Stimulated activated CD4-positive, alpha-beta T cell treated with anti-CD3 and anti-CD28 coated beads, Interleukin-2, amount 100 ng/mL, for 48 hours (primary cell): ENCODE measurements around the gene FDX1.

Experiments
- DNase-seq, 2 donors: peaks; one replicate each; pipeline ENCODE4 v3.0.0-alpha.2; 2020

Gene FDX1

DNA sequence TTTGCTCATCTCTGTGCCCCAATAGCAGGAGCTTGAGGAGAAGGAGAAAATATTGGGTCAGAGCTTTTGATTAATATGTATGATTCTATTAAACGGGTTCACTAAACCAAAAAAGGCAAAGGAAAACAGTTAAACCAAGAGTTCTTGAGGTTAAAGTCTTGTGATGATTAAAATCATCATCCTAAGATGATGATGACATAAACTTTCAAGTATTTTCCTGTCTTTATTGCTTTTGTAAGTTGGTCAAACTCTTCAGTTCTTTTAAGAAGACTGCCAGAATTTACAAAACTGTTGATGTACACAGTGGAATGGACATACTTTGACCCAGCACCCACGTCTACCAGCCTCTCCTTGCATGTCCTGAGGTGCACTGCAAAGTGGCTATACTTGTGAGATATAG is 41.0 kb downstream of the FDX1 start:
- DNase-seq: no peak

DNA sequence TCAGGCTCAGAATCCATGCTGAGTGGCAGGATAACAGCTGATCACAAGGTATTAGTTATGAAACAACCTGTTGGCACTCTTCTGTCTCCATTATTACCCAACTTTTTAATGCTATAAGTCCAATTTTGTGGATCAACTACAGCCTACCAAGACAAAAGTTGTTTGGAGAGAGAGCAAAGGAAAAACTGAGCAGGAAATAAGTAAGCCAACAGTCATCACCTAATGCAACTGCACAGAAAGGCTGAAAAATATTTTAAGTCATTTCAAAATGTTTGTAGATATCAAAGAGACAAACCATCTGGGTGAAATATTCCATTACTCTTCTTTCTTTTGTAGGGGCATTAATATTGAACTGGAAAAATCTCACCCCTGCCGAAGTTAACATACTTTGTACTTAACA is 41.6 kb downstream of the FDX1 start:
- DNase-seq: no peak

DNA sequence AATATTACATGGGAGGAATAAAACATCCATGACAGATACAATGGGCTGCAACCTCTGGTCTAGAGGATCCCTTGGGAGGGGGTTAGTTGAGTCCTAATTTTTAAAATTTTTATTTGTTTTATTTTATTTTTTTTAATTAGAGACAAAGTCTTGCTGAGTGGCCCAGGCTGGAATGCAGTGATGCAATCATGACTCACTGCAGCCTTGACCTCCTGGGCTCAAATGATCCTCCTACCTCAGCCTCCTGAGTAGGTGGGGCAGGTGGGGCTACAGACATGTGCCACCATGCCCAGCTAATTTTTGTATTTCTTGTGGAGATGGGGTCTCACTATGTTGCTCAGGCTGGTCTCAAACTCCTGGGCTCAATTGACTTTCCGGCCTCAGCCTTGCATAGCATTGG is 43.1 kb downstream of the FDX1 start:
- no peak for DNase-seq

DNA sequence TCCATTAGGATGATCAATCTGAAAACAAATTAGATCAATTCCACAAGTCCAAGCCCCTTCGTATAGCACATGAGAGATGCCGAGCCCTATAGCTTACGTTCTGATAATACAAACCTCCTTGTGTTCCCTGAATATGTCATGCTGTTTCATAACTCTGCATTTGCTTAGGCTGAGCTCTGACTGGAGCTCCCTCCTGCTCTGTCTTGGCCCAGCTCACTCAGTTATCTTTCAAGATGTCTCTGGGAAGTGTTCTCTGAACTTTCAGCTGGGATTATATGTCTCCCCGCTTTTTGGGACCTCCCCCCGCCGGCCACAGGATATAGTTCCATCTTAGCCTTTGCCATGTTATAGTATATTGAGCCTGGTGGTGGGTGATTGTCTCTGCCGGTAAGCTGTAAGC is 44.0 kb downstream of the FDX1 start:
- no peak for DNase-seq

DNA sequence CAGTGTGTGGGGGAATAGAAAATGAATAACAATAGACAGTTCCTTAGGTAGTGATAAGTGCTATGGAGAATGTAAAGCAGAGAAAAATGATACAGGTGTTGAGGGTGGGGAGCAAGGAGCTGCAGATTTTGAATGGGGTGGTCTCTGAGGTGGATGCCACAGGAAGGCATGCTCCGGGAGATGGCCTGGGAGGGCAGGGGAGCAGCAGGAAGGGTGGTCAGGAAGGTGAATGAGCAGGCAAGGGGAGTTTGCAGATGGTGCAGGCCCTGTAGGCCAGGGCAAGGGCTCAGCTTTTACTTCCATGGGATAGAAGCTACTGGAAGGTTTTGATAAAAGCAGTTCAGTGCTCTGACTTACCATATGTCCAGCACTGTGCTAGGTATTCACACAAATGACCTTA is 44.8 kb downstream of the FDX1 start:
- no peak for DNase-seq

DNA sequence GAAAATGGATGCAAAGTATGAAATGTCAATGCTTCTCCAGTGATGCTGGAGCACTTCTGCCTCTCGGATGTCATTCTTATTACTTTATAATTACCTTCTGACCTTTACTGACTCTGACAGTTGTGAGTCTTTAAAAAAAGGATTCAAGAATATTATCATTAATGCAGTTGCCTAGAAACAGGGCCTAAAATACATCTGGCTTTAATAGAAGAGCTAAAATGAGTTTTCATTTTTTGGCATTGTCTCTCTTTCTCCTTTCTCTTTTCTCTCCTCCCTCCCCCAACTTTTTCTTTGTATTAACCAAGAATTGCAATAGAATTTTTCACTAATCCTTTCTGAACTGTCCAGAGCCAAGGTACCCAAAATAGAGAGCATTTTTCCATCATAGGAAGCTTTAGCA is 45.9 kb downstream of the FDX1 start:
- DNase-seq: no peak

DNA sequence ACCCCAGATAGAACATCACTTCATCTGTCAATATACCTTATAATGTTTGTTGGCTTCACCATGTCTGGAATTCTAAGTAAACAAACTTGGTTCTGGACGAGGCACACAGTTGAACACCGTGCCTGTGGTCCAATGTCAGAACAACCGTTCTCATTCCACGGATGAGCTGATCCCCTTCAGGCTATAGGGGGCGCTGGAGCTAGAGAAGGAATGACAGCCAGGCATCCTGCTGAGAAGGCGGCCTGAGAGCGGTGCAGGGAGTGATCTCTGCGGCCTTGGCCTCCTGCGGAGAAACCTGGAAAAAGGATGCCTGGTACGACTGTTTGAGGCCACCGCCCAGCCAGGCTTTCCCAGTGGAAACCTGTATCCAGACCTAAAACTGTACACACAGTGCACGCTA is 48.7 kb downstream of the FDX1 start:
- no peak for DNase-seq

DNA sequence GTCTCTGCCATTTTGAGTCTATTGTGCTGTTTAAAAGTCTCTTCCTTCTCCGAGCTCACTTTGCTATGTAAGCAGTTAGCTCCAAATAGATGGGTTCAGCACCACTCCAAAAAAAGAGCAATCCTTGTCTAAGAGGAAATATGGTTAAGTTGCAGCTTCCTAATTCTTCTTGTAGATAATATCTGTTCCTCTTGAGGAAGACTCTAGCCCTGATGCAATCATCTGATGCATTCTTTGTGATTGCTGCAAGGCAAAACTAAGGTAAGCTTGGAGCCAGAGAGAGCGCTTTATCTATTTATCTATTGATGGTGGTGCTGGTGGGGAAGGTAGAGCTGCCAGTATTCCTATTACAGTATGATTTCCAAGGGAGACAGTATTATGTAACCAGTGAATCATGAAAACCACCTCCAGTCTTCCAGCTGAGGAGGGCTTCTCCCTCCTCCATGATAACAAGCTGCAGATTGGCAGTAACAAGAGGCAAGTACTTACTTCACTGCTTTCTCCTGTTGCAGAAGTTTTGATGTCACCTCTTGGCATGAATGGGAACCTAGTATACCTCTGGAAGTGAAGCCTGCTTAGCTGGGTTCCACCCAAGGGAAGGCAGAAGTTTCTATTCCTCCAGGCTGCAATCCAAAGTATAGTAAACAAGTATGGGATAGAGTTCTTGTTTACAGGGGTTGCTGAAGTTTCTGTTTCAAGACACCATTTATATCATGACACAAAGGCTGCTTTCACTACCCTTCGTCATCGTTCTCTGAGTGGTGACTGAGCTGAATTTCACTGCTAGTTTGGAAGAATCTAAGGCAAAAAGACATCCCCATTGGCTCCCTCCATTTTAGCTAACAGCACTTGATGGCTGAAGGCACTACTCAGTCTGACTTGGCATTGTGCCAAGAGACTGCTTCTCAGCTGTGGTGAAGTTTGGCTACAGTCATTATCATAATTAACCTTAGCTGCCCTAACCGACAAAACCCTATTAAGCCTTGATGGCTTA is 49.7 kb downstream of the FDX1 start:
- DNase-seq: no peak

DNA sequence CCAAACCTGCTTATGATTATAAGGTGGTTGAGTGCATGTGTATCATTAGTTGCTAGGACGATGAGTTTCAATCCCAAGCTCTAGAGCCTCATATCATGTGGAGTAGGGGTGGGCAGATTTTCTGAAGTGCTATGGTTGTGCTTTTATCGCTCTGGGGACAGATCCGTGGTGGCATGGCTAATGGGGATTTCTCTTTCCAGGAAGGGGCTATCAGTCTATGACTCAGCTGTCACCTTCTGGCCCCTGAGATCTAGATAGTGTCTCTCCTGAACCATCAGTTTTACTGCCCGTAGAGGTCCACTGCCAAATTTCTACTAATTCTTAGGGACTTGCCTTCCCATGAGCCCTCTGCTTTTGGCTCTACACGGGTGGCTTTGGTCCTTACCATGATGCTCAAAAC is 51.8 kb downstream of the FDX1 start:
- no peak for DNase-seq

DNA sequence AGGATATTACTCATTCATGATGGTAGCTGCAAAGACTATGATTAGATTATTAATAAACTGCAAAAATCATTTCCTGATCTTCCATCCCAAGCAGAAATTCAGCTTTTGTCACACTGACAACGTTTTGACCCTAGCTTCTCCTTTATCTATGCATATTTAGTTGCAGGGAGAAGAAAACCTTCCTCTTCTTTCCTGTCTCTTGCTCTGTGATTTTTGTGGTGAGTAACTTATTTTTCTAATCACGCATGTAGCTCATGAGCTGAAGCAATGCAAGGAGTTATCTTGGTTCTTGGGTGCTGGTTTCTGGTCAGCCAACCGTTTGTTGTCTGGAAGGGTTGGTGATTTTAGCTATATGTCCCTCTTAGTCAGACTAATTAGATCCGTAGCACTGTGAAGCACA is 56.4 kb downstream of the FDX1 start:
- DNase-seq: no peak

DNA sequence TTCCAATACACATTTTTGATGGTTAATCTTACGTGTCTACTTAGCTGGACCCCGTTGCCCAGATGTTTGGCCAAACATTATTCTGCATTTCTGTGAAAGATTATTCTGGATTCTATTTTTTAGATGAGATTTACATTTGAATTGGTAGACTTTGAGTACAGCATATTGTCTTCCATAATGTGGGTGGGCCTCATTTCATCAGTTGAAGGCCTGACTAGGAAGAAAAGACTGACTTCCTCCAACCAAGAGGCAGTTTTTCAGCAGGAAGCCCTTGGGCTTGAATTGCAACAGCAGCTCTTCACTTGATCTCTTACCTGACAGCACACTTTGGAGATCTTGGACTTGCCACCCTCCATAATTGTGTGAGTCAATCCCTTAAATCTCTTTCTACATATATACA is 58.7 kb downstream of the FDX1 start:
- no peak for DNase-seq

DNA sequence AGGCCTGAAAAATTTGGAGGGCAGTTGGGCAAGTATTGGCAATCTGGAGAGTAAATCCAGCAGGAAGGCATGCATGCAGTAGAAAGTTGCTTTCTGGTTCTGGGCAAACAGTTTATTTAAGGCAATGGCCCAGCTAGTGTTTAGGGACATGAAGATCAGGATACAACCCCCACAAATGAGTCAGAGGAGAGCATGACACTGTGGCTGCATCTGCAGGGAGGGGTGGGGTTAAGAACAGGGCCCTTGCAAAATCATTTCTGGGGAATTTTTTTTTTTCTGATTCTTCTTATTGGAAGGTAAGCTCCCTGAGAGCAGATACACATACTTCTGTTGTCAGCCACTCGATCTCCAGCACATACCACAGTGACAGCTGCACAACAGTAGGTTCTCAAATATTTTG is 61.1 kb downstream of the FDX1 start:
- no peak for DNase-seq

DNA sequence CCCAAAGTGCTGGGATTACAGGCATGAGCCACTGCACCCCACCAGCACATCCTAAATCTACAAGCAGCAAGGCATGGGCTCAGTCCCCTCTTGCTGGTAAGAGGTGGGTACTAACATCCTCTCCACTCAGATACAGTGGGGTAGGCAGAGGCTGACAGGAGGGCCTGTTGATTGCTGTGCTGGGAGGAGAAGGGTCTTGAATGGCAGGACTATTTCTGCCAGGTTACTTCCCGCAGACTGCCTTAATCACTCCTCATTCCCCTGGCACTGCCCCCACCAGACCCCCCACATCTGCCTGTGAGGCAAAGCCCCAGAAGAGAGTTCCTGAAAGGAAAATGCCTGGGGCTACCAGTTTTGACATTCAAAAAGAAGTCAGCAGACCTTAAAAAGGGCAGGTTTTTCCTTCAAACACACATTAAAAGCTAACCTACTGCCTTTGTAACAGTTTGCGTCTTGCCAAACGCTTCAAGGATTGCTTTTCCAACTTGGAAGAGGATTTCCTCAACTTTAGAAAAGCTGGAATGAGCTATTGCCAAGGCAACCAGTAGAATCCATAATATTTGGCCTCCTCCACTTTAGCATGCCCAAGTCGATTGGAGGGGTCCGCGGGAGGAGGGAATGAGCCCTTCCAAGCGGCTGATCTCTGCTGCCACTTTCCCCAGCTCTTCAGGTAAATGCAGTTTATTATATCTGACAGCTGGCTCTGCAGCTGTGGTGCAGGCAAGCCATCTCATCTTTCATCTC is 62.0 kb downstream of the FDX1 start:
- no peak for DNase-seq

DNA sequence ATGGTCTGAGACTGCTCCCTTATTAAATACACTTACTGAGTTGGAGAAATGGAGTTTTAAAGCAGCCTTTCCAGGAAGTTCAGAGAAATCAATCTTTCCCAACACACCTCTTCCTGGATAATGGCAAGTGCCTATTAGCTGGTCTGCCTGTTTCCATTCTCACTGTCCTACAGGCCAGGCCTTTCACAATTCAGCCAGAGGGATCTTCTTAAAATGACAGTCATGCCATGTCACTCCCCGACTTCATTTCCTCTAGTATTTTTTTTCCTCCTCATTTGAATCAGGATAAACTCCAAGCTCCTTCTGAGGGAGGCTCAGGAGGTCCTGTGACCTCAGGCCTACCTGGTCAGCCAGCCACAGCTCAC is 62.6 kb downstream of the FDX1 start:
- no peak for DNase-seq

DNA sequence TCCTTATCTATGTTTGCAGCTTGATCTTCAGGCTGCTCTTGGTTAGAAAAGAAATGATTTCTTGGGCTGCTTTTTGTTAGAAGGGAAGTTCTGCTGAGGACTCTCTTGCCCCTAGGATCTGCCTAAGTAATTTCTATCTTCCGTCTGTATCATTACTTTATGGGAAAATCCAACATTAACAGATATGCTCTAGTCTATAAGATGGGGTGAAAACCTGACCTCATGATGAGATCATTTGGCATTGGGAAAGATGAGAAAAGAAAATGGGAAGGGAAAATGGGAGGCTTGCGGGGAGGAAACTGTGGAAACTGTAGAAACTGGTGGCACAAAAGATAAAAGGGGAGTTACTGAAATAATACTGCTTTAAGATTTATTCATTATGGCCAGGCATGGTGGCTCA is 63.6 kb downstream of the FDX1 start:
- no peak for DNase-seq

DNA sequence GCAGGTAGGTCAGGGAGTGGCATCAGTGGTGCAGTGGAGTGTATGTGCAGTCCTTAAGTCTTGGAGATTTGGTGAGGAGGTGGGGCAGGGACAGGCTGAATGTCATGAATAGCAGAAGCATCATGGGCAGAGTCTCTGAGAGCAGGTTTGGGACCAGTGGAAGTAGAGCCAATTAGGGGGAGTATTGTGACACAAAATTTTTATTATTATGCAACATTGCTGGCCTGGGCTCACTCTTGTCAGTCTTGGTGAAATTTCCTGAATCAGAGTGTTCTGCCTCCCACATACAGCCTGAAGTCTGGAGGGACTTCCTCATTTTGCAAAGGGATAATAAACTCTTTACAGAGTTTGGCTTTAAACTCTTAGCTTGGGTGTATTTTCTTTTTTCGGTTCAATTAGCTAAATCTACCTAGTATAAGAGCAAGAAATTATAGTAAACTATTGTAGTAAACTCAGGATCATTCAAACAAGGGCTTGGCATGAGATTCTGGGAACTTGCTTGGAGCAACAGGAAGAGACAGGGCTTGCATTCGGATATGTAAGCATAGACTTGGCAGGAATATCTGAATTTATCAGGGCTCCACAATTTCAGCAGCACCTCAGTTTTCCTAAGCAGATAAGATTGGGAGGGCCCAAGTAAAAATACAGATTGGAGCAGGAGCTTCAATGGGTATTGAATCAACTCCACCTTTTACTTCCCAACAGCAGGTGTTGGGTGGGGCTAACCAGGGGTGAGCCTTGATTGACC is 67.7 kb downstream of the FDX1 start:
- no peak for DNase-seq

DNA sequence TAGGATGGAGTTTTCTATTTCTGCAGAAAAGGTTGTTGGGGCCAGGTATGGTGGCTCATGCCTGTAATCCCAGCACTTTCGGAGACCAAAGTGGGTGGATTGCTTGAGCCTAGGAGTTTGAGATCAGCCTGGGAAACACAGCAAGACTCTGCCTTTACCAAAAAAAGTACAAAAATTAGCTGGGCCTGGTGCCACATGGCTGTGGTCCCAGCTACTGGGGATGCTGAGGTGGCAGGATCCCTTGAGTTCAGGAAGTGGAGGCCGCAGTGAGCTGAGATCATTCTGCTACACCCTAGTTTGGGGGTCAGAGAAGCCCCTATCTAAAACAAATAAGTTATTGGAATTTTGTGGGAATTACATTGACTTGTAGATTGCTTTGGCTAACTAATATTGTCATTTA is 71.7 kb downstream of the FDX1 start:
- DNase-seq: no peak

DNA sequence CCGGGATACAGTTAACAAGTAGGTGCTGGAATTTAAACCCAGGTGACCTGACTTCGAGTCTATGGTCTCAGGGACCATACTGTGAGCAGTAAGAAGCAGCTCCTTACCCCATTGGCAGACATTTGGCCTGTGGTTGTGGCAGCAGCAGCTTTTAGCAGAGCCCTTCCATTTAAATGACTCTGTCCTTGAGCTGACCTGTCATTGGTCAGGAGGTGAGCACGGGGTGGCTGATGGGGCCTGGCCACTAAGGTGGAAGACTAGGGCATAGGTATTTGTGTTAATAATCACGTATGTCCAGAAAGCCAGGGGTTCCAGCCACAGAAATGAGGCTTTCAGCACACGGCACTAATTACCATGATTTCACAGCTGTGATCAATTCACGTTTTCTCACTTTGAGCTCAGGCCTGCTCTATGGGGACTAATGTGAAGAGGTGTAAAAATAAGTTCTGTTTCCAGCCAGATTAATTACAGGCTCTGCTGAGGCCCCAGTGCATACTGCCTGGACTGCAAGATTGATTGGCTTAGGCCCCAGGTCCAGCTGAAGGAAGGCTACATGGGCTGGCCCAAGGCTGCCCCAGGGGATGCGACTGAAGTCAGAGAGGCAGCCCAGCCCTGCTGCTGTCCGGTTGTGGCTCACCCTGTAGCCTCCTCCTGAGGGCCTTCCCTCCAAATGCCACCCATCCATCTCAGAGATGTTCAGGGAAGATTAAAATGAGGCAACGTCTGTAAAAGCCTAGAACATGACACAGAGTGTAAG is 76.0 kb downstream of the FDX1 start:
- DNase-seq: no peak

DNA sequence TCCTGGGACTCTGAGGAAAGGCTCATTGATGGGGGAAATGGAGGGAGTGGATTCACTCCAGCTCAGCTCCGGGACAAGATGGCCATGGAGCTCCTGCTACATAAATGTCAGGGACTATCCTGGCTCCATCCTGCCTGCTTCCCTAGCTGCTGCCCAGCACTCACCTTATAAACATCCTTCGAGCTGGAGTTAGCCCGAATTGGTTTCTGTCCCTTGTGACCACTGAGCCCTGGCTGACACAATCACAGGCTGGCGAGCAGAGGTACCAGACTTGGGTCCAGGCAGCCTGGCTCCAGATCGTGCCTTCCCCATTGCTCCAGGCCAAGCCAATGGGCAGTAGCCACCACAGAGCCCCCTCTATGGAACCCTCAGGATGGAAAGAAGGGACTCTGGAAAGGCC is 77.6 kb downstream of the FDX1 start:
- no peak for DNase-seq

DNA sequence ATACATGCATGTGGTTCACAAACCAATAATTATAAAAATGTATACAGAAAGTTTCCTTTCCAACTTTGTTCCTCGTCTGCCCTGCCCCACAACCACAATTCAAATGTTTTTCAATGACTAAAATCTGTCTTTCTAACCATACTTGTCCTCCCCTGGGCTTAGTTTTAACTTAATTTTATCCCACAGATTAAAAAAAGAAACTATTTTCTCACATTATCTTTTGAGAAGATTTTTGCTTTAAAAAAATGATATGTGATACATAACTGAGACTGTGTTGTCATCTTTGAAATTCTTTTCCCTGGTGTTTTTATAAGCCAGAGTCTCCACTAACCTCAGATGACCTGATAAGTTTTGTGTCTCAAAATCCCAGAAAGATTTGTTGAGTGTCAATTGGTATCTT is 79.0 kb downstream of the FDX1 start:
- DNase-seq: no peak

DNA sequence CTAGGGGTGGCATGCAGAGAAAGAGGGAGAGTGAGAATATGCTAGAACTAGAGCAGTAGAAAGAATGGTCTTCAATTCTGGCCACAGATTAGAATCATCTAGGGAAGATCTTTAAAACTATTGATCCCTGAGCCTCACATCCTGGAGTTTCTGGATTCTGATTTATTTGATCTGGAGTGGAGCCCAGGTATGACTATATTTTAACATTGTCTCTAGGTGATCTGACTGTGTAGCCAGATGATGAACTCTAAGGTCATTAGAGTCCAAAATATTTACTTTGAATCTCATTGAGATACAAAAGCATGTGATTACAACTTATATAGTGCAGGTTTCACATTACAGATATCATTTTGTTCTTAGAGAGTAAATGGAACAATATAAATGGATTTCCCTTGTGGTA is 79.7 kb downstream of the FDX1 start:
- no peak for DNase-seq

DNA sequence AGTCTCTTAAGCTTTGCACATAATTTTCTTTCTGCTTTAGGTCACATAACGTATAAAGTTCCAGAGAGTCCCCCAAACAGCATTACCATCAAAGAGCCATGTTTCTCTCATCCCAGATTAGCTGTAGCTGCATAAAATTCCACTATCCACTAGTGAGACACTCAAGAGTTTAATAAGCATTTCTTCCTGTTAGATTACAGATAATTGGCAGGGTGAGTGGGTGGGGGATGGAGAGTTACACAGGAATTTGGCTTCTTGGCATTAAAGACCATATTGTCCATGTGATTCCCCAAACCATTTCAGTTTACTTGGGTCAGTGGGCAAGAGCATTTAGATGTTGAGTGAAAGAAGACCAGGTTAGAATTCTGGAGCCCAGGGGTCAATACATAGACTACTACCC is 82.3 kb downstream of the FDX1 start:
- no peak for DNase-seq

DNA sequence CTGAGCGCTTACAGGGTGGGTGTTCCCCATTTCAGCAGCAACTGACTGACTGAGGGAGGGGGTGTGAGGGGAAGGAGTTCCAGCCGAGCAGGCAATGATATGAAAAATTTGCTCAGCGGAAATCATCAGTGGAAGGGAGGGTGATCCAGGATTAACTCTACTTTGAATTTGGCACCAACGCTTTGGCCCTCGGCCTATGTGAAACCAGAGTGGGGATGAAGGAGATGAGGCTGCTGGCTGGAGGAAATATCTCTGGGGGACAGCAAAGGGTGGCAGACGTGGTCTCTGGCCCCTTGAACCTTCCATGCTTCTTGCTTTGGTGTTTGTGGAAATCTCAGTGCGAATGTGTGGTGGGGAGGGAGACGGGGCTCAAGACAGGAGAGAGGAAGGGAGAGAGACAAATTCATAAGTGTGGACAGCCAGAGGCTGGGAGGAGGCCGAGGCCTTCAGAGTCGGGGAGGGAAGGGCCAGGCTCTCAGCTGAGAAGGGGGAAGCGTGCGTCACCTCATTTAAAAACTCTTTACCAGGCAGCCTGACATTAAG is 83.6 kb downstream of the FDX1 start:
- DNase-seq: no peak
